ENCODE measurements around the gene TTLL11. TPM values are rescaled to one million over a fixed set of nuclear protein-coding genes. Genes with fewer than 3 reads are reported as not detected.

TTLL11 gene
- total RNA-seq, 4 donors from 2014 or later, result 3.0 to 9.9 (median 7.4) TPM

DNA sequence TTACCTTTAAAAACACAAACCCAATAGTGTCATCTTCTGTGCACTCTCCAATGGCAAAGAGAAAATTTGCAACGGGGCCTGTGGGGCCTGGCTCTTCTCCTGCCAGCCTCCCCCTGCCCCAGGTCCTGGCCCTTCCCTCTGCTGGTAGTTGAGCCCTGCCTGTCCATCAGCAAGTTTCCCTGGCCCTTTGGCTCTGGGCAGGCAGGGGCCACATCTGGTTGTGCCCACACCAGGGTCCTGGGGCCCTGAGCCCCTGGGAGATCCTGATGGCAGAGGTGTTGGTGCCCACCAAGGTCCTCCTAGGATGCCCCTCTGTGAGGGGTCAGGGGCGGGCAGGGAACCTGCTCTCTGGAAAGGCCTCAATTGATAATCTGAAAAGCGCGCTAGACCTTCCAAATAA, 284.3 kb downstream of the TTLL11 start:
- DNase-seq, result no peak
- no peaks in the 10 kb centered on the region for H3K27me3 ChIP-seq
- H3K4me3 ChIP-seq, result no peak overlapping the region
- H3K4me1 ChIP-seq, result no peaks in the 10 kb centered on the region
- H3K9me3 ChIP-seq, result no peaks in the 10 kb centered on the region
- H3K36me3 ChIP-seq, result no peaks in the 10 kb centered on the region
- no peak overlapping the region for H3K27ac ChIP-seq
- no peak for TF ChIP-seq POLR2A (IDR thresholded peaks at IDR 0.05)
- TF ChIP-seq, protein P1, sequence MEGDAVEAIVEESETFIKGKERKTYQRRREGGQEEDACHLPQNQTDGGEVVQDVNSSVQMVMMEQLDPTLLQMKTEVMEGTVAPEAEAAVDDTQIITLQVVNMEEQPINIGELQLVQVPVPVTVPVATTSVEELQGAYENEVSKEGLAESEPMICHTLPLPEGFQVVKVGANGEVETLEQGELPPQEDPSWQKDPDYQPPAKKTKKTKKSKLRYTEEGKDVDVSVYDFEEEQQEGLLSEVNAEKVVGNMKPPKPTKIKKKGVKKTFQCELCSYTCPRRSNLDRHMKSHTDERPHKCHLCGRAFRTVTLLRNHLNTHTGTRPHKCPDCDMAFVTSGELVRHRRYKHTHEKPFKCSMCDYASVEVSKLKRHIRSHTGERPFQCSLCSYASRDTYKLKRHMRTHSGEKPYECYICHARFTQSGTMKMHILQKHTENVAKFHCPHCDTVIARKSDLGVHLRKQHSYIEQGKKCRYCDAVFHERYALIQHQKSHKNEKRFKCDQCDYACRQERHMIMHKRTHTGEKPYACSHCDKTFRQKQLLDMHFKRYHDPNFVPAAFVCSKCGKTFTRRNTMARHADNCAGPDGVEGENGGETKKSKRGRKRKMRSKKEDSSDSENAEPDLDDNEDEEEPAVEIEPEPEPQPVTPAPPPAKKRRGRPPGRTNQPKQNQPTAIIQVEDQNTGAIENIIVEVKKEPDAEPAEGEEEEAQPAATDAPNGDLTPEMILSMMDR (IDR thresholded peaks at IDR 0.05), result no peak

DNA sequence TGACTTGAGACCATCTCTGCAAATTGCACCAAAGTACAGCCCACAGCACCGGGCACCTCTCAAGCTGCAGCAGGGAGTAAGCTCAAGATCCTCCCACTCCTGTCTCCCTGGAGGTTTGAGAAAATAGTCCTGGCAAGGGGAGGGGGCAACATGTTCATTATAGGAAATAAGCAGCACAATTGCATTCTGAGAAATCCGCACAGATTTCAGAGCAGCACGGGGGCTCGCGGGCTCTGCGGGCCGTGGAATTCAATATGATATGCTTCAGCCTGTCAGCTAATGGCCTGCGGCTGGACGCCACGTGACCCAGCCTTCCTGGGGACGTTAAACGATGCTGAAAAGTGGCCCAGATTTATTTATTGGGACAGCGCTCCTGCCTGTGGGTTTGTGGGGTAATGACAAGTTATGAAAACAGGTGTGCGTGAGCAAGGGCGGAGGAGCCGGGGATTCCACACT, 285.3 kb downstream of the TTLL11 start:
- H3K36me3 ChIP-seq, result no peaks in the 10 kb centered on the region
- no peak for TF ChIP-seq POLR2A (IDR thresholded peaks at IDR 0.05)
- TF ChIP-seq, protein P1 (IDR thresholded peaks at IDR 0.05), result no peak

GRCh38 chr9:121807069-121807822, 285.9 kb downstream of the TTLL11 start:
- Histone ChIP-seq H3K36me3 (no peaks in the 10 kb centered on the region), H3K4me3 (no peak overlapping the region), H3K4me1 (no peaks in the 10 kb centered on the region), H3K9me3 (no peaks in the 10 kb centered on the region), H3K27me3 (no peaks in the 10 kb centered on the region), H3K27ac (no peak overlapping the region)
- no peak for DNase-seq
- TF ChIP-seq, protein P1 (IDR thresholded peaks at IDR 0.05), result no peak
- no peak for TF ChIP-seq POLR2A (IDR thresholded peaks at IDR 0.05)

More for the DNA sequence above, 285.3 kb downstream of the TTLL11 start:
- Histone ChIP-seq H3K9me3 (no peaks in the 10 kb centered on the region), H3K4me1 (no peaks in the 10 kb centered on the region), H3K27ac (no peak overlapping the region), H3K27me3 (no peaks in the 10 kb centered on the region), H3K4me3 (no peak overlapping the region)
- DNase-seq, result no peak

DNA sequence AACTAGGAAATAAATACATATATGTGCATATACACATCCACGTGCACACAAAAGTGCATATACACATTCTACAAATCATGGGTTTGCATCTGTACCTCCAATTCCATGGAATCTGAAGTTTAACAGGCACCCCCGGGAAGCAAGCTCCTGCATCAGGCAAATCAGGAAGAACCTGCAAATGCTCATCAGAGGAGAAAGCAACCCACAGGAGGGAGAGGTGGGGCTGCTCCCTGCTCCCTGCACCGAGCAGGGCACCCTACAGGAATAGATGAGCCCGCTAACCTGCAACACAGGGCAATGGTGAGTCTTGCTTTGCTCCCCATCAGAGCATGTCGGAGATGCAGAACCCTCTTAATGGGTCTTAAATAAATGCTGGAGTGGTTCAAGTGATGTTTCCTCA, 290.4 kb downstream of the TTLL11 start:
- no peak overlapping the region for H3K4me3 ChIP-seq
- no peak for DNase-seq
- H3K4me1 ChIP-seq, result no peaks in the 10 kb centered on the region
- no peaks in the 10 kb centered on the region for H3K27me3 ChIP-seq
- H3K27ac ChIP-seq, result no peak overlapping the region
- H3K36me3 ChIP-seq, result no peaks in the 10 kb centered on the region
- TF ChIP-seq POLR2A (IDR thresholded peaks at IDR 0.05), result no peak
- TF ChIP-seq, protein P1 (IDR thresholded peaks at IDR 0.05), result no peak
- no peaks in the 10 kb centered on the region for H3K9me3 ChIP-seq

- no peak for DNase-seq
- no peak overlapping the region for H3K27ac ChIP-seq
- TF ChIP-seq, protein P1 (IDR thresholded peaks at IDR 0.05), result no peak
- no peak for TF ChIP-seq POLR2A (IDR thresholded peaks at IDR 0.05)
- no peak overlapping the region for H3K4me3 ChIP-seq
- H3K27me3 ChIP-seq, result no peaks in the 10 kb centered on the region
- H3K36me3 ChIP-seq, result no peaks in the 10 kb centered on the region
- H3K4me1 ChIP-seq, result no peaks in the 10 kb centered on the region
- no peaks in the 10 kb centered on the region for H3K9me3 ChIP-seq
These were observed 291.5 kb downstream of the TTLL11 start for GRCh38 chr9:121801579-121801978.

All from Peyer's patch (tissue), 4 donors.